NCI-H1694 treated with DMSO at 0.1 percent for 48 hours (cell line): ENCODE data around the gene PAEP.

ENCODE experiments used
- DNase-seq: peaks from one replicate; lab custom pipeline; 2025; lab: John Stamatoyannopoulos, UW

Gene PAEP

GRCh38 chr9:135615666-135616618 lies 54.4 kb downstream of the PAEP start:
- no peak for DNase-seq
